Lower leg skin (tissue), 3 donors: ENCODE measurements around the gene ST7.

ENCODE experiments used
- CTCF ChIP-seq, 3 donors: fragments of 450-650 bp; IDR thresholded peaks; one replicate each; pipeline ENCODE4 v1.5.1; 2016; ENCODE audit warnings: antibody characterized with exemption in 3 of 3, mild to moderate bottlenecking in 3 of 3, moderate library complexity in 2 of 3
- POLR2A ChIP-seq, 2 donors: fragments of 450-650 bp; IDR thresholded peaks; one replicate each; pipeline ENCODE4 v1.6.1; 2016 to 2017; ENCODE audit warnings: antibody characterized with exemption in 2 of 2, mild to moderate bottlenecking in 1 of 2, moderate library complexity in 1 of 2

DNA sequence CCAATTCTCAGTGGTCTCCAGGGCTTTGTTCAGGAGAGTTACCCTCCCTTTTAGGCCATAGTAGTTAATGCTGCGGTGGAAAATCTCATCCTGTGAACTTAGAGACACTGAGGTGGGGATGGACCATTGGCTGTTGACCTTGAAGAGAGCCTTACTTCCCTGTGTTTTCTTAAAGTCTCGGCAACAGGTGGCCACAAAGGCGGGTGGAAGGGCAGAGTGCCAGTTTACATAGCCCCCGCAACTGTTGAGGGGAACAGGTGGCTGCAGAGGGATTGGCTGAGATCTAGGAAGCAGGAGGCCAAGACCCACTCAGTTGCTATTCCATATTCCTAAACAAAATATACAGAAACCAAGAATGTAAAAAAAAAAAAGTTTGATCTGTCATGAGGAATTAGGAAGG, 160.6 kb downstream of the ST7 start:
- TF ChIP-seq CTCF (IDR thresholded peaks at IDR 0.05) (no peak), POLR2A (IDR thresholded peaks at IDR 0.05) (no peak)
